DOHH2 (cell line): ENCODE data around the gene SPATA33.

Source experiments
- H3F3A ChIP-seq: fragments of 200-600 bp; sonication (generic), shearing (Covaris generic); 2 replicates; pipeline ENCODE4 v1.6.0; 2016; ENCODE audit warnings: antibody characterized with exemption, mild to moderate bottlenecking; ENCODE audit not compliant: control insufficient read depth, insufficient read depth
- H3K27ac ChIP-seq: fragments of 200-600 bp; sonication (generic); 2 replicates; pipeline ENCODE4 v1.5.1; 2014; ENCODE audit warnings: low read depth, mild to moderate bottlenecking, low read length, moderate library complexity
- H3K27me3 ChIP-seq: fragments of 200-600 bp; sonication (generic); 2 replicates; pipeline ENCODE4 v1.6.1; 2014; ENCODE audit warnings: mild to moderate bottlenecking, low read length, mixed read lengths; ENCODE audit not compliant: control insufficient read depth
- H3K36me3 ChIP-seq: fragments of 200-600 bp; sonication (generic); 2 replicates; pipeline ENCODE4 v1.6.1; 2014; ENCODE audit warnings: mild to moderate bottlenecking, low read length, moderate library complexity, mixed read lengths; ENCODE audit not compliant: control insufficient read depth
- H3K4me1 ChIP-seq: fragments of 200-600 bp; sonication (generic); 2 replicates; pipeline ENCODE4 v1.6.1; 2014; ENCODE audit warnings: mild to moderate bottlenecking, low read length, mixed read lengths; ENCODE audit not compliant: control insufficient read depth
- H3K4me2 ChIP-seq: fragments of 200-600 bp; sonication (generic); 2 replicates; pipeline ENCODE4 v1.6.0; 2014; ENCODE audit warnings: mild to moderate bottlenecking, low read length, moderate library complexity
- H3K4me3 ChIP-seq: fragments of 200-600 bp; sonication (generic); 2 replicates; pipeline ENCODE4 v1.5.1; 2014; ENCODE audit warnings: mild to moderate bottlenecking, low read length, mixed read lengths
- H3K79me2 ChIP-seq: fragments of 200-600 bp; sonication (generic); 2 replicates; pipeline ENCODE4 v1.6.1; 2014; ENCODE audit warnings: mild to moderate bottlenecking, low read length, mixed read lengths; ENCODE audit not compliant: control insufficient read depth
- H3K9me2 ChIP-seq: fragments of 200-600 bp; sonication (generic); replicated peaks from 2 replicates; pipeline ENCODE4 v1.6.1; 2014; ENCODE audit warnings: mild to moderate bottlenecking, low read length, mixed read lengths; ENCODE audit not compliant: control insufficient read depth
- H3K9me3 ChIP-seq: fragments of 200-600 bp; sonication (generic); 2 replicates; pipeline ENCODE4 v1.6.1; 2014; ENCODE audit warnings: antibody characterized with exemption, low read length, mixed read lengths; ENCODE audit not compliant: control insufficient read depth, insufficient read depth
- H4K20me1 ChIP-seq: fragments of 200-600 bp; sonication (generic); 2 replicates; pipeline ENCODE4 v1.6.0; 2014; ENCODE audit warnings: low read depth, mild to moderate bottlenecking, antibody characterized with exemption, low read length, moderate library complexity; ENCODE audit not compliant: control insufficient read depth, insufficient read depth
- EZH2phosphoT487 ChIP-seq: fragments of 200-600 bp; sonication (generic); IDR thresholded peaks from 2 replicates; pipeline ENCODE4 v1.6.1; 2017; ENCODE audit warnings: borderline replicate concordance, mild to moderate bottlenecking, antibody characterized with exemption, low read length, moderate library complexity, mixed read lengths
- TF ChIP-seq, protein P1 (sequence below): fragments of 200-600 bp; sonication (generic); IDR thresholded peaks from one replicate; pipeline ENCODE4 v1.5.1; 2014; ENCODE audit warnings: antibody characterized with exemption, mild to moderate bottlenecking, low read depth, low read length; ENCODE audit not compliant: poor library complexity, severe bottlenecking

The SPATA33 gene

DNA sequence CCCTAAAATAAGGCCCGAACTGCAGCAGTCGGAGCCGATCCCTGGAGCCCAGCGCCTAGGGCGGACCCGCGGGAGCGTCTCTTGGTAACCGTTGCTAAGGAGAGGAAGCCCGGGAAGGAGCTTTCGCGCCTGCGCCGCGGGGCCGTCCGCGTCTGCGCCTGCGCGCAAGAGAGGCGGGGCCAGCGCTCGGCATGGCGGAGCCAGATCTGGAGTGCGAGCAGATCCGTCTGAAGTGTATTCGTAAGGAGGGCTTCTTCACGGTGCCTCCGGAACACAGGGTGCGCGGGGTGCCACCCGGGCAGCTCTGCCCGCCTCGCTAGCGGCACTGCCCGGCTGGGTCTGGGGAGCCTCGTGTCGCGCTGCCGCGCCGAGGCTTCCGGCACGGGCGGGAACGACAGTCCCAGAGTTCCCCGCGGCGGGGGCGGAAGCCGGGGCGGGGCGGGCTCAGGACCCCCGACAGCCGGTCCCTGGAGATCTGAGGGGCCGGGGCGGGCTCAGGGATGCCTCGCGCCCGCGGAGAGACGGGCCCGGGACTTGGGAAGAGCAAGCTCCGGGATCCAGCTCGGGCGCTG is 29.0 kb downstream of the SPATA33 start, which contains the start of gene CDK10:
TSS of gene CDK10 (plus strand) at position 170 of the 572 bp plus-strand sequence. CDS start at position 192, 22 bp downstream.
- Histone ChIP-seq H3K4me2 (peak within 1 kb of the TSS; percentile 99), H3K79me2 (peaks cover 27% of the 10 kb centered on the region), H3F3A (no peaks in the 10 kb centered on the region), H3K9me2 (no peaks in the 10 kb centered on the region), H3K4me3 (peak within 1 kb of the TSS; percentile 94), H3K9me3 (peaks cover 5% of the 10 kb centered on the region; the same call in 1 of the 2 replicates), H3K36me3 (peaks cover 63% of the 10 kb centered on the region), H4K20me1 (no peaks in the 10 kb centered on the region), H3K4me1 (peaks cover 19% of the 10 kb centered on the region), H3K27me3 (no peaks in the 10 kb centered on the region), H3K27ac (peak within 1 kb of the TSS; percentile 76)
- no peak for TF ChIP-seq EZH2phosphoT487
- TF ChIP-seq, protein P1, sequence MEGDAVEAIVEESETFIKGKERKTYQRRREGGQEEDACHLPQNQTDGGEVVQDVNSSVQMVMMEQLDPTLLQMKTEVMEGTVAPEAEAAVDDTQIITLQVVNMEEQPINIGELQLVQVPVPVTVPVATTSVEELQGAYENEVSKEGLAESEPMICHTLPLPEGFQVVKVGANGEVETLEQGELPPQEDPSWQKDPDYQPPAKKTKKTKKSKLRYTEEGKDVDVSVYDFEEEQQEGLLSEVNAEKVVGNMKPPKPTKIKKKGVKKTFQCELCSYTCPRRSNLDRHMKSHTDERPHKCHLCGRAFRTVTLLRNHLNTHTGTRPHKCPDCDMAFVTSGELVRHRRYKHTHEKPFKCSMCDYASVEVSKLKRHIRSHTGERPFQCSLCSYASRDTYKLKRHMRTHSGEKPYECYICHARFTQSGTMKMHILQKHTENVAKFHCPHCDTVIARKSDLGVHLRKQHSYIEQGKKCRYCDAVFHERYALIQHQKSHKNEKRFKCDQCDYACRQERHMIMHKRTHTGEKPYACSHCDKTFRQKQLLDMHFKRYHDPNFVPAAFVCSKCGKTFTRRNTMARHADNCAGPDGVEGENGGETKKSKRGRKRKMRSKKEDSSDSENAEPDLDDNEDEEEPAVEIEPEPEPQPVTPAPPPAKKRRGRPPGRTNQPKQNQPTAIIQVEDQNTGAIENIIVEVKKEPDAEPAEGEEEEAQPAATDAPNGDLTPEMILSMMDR, result no peak

DNA sequence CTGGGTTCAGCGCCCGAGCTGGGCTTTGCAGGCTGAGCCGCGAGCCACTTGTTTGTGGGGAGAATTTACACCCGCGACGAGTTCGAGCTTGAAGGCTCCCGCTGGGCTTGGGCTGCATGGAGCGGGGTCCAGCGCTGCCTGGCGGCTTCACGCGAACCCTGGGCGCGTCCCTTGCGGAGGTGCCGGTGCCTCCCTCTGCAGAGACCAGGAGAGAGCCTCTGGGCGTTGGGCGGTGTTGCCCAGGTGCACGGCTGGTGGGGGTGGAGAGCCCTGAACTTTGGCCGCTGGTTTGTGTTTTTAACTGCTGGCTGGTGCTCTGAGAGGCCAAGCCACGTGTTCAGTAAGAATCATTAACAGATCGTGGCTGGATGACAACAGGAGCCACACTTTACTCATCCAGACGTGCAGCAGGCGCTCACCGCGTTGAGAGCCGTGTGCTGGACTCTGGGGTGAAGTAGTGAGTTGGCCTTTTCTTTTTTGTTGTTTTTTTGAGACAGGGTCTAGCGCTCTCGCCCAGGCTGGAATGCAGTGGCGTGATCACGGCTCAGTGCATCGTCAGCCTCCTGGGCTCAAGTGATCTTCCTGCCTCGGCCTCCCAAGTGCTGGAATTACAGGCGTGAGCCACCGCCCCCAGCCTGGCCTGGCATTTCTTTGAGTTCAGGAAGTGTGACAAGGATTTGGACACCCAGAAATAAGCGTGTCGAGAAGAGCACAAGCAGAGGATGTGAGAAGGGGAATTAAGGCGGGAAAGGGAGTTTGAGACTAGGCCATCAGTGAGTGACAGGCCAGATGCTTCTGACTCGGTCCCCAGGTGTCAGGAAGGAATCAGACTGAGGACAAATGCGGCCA is 29.7 kb downstream of the SPATA33 start:
- TF ChIP-seq, protein P1, result no peak
- no peak for TF ChIP-seq EZH2phosphoT487
- peaks cover 67% of the 10 kb centered on the region for H3K36me3 ChIP-seq
- peak overlapping the region; percentile 76 for H3K27ac ChIP-seq

DNA sequence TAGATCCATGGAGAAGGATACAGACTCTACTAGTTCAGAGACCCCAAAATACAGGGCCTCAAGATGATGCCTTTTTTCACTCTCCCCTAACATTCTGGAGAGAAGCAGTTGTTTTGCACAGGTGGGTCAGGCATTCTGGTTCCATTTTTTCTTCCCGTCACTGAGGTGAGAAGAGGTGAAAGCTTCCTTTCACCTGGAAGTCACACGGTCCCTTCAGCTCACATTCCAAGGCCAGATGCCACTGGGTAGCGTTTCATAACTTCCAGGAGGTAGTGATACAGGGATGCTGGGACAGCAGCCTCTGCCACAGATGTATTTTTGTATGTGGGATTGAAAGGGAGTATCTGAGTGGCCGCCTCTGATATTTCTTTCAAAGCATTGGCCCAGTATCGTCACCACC is 30.8 kb downstream of the SPATA33 start:
- Histone ChIP-seq H3F3A (no peaks in the 10 kb centered on the region), H3K27ac (no peak overlapping the region), H3K4me2 (peak overlapping the region; percentile 99), H3K27me3 (no peaks in the 10 kb centered on the region), H4K20me1 (no peaks in the 10 kb centered on the region), H3K4me1 (peaks cover 19% of the 10 kb centered on the region), H3K79me2 (peaks cover 27% of the 10 kb centered on the region), H3K36me3 (peaks cover 69% of the 10 kb centered on the region), H3K9me3 (peaks cover 5% of the 10 kb centered on the region; the same call in 1 of the 2 replicates), H3K9me2 (no peaks in the 10 kb centered on the region), H3K4me3 (peak overlapping the region; percentile 94)
- TF ChIP-seq EZH2phosphoT487, result no peak
- TF ChIP-seq, protein P1, result no peak

More for the DNA sequence above, 29.7 kb downstream of the SPATA33 start:
- no peaks in the 10 kb centered on the region for H4K20me1 ChIP-seq
- H3K4me3 ChIP-seq, result peak overlapping the region; percentile 94
- H3K4me2 ChIP-seq, result peak overlapping the region; percentile 99
- H3K79me2 ChIP-seq, result peaks cover 27% of the 10 kb centered on the region
- H3F3A ChIP-seq, result no peaks in the 10 kb centered on the region
- H3K4me1 ChIP-seq, result peaks cover 19% of the 10 kb centered on the region
- peaks cover 5% of the 10 kb centered on the region; the same call in 1 of the 2 replicates for H3K9me3 ChIP-seq
- no peaks in the 10 kb centered on the region for H3K27me3 ChIP-seq
- H3K9me2 ChIP-seq, result no peaks in the 10 kb centered on the region
